MG63 (cell line): ENCODE measurements around the gene FURIN. TPM values are rescaled to one million over a fixed set of nuclear protein-coding genes. Genes with fewer than 3 reads are reported as not detected.
A peak's percentile ranks its signal among the peaks of the same experiment; 100 is the strongest.
"Not testable (repeated sequence)": the region's sequence is repeated elsewhere in the genome, so short reads cannot be mapped to it uniquely, and the experiment has no call there.

Experiments used
- DNase-seq: peaks from one replicate; pipeline ENCODE4 v3.0.0-alpha.2; 2020
- H3K27me3 ChIP-seq: fragments of 250-450 bp; sonication (Bioruptor Pico); 2 replicates; pipeline ENCODE4 v1.5.1; 2020; ENCODE audit warnings: mild to moderate bottlenecking, moderate library complexity
- H3K36me3 ChIP-seq: fragments of 250-450 bp; sonication (Bioruptor Pico); 2 replicates; pipeline ENCODE4 v1.5.1; 2020; ENCODE audit warnings: mild to moderate bottlenecking, moderate library complexity
- H3K4me3 ChIP-seq: fragments of 250-450 bp; sonication (Bioruptor Pico); 2 replicates; pipeline ENCODE4 v1.5.1; 2020; ENCODE audit warnings: mild to moderate bottlenecking, moderate library complexity
- H3K9me3 ChIP-seq: fragments of 250-450 bp; sonication (Bioruptor Pico); 2 replicates; pipeline ENCODE4 v1.5.1; 2020; ENCODE audit warnings: mild to moderate bottlenecking, moderate library complexity
- total RNA-seq: library from RNA; depleted of rRNA; stranded (reverse); fragments of >200 nt; shearing (Covaris generic); gene quantifications from 2 replicates; pipeline ENCODE4 v1.2.3, GENCODE V29; 2014; ENCODE audit warnings: low replicate concordance

The FURIN gene
- total RNA-seq, 1 experiment from 2014 or later, result 19.3 TPM

GRCh38 chr15:90902040-90902839 lies 33.9 kb downstream of the FURIN start:
- Histone ChIP-seq H3K9me3 (no peaks in the 10 kb centered on the region), H3K27me3 (no peaks in the 10 kb centered on the region), H3K36me3 (peaks cover 25% of the 10 kb centered on the region), H3K4me3 (peak overlapping the region; percentile 71)
- peak; percentile 80 for DNase-seq

- H3K4me3 ChIP-seq, result peak within 1 kb of the TSS; percentile 71
- DNase-seq, result peak; percentile 62
- no peaks in the 10 kb centered on the region for H3K9me3 ChIP-seq
- no peaks in the 10 kb centered on the region for H3K27me3 ChIP-seq
- H3K36me3 ChIP-seq, result peaks cover 30% of the 10 kb centered on the region
Observed at GRCh38 chr15:90902840-90903732, 34.7 kb downstream of the FURIN start, which contains the start of gene MAN2A2. Gene MAN2A2, plus strand, starts transcription at chr15:90903302. Its CDS starts 906 bp downstream, at chr15:90904208.

GRCh38 chr15:90903733-90904536 lies 35.5 kb downstream of the FURIN start:
- peak overlapping the region; percentile 70 for H3K4me3 ChIP-seq
- H3K36me3 ChIP-seq, result peaks cover 30% of the 10 kb centered on the region
- no peak for DNase-seq
- H3K27me3 ChIP-seq, result no peaks in the 10 kb centered on the region
- H3K9me3 ChIP-seq, result no peaks in the 10 kb centered on the region

- H3K27me3 ChIP-seq, result no peaks in the 10 kb centered on the region
- no peak for DNase-seq
- no peak overlapping the region for H3K4me3 ChIP-seq
- H3K36me3 ChIP-seq, result peaks cover 33% of the 10 kb centered on the region
- no peaks in the 10 kb centered on the region for H3K9me3 ChIP-seq
Observed at GRCh38 chr15:90904746-90905145, 36.4 kb downstream of the FURIN start.

GRCh38 chr15:90905306-90906180 lies 37.2 kb downstream of the FURIN start:
- H3K27me3 ChIP-seq, result no peaks in the 10 kb centered on the region
- H3K4me3 ChIP-seq, result no peak overlapping the region
- H3K36me3 ChIP-seq, result peaks cover 41% of the 10 kb centered on the region
- no peak for DNase-seq
- no peaks in the 10 kb centered on the region for H3K9me3 ChIP-seq

- H3K4me3 ChIP-seq, result no peak overlapping the region
- H3K27me3 ChIP-seq, result no peaks in the 10 kb centered on the region
- H3K9me3 ChIP-seq, result no peaks in the 10 kb centered on the region
- H3K36me3 ChIP-seq, result peaks cover 47% of the 10 kb centered on the region
- no peak for DNase-seq
Observed at GRCh38 chr15:90906181-90906849, 37.9 kb downstream of the FURIN start.

- DNase-seq, result no peak
- Histone ChIP-seq H3K36me3 (peaks cover 48% of the 10 kb centered on the region), H3K27me3 (no peaks in the 10 kb centered on the region), H3K9me3 (no peaks in the 10 kb centered on the region), H3K4me3 (no peak overlapping the region)
Observed at GRCh38 chr15:90907051-90907660, 38.8 kb downstream of the FURIN start.

GRCh38 chr15:90907838-90908507 lies 39.6 kb downstream of the FURIN start:
- DNase-seq, result no peak
- Histone ChIP-seq H3K36me3 (peaks cover 55% of the 10 kb centered on the region), H3K9me3 (no peaks in the 10 kb centered on the region), H3K27me3 (no peaks in the 10 kb centered on the region), H3K4me3 (no peak overlapping the region)

GRCh38 chr15:90909449-90909848 lies 41.1 kb downstream of the FURIN start:
- H3K36me3 ChIP-seq, result peaks cover 59% of the 10 kb centered on the region
- not testable (repeated sequence) for H3K9me3 ChIP-seq, H3K4me3 ChIP-seq, H3K27me3 ChIP-seq, DNase-seq

- Histone ChIP-seq H3K27me3 (no peaks in the 10 kb centered on the region), H3K4me3 (no peak overlapping the region), H3K36me3 (peaks cover 55% of the 10 kb centered on the region), H3K9me3 (no peaks in the 10 kb centered on the region)
- DNase-seq, result no peak
Observed at GRCh38 chr15:90909976-90910375, 41.6 kb downstream of the FURIN start.

GRCh38 chr15:90910441-90911301 lies 42.3 kb downstream of the FURIN start:
- no peak for DNase-seq
- Histone ChIP-seq H3K36me3 (peaks cover 53% of the 10 kb centered on the region), H3K4me3 (no peak overlapping the region), H3K27me3 (no peaks in the 10 kb centered on the region), H3K9me3 (no peaks in the 10 kb centered on the region)

GRCh38 chr15:90911302-90911623 lies 42.9 kb downstream of the FURIN start:
- H3K9me3 ChIP-seq, result no peaks in the 10 kb centered on the region
- no peak overlapping the region for H3K4me3 ChIP-seq
- H3K36me3 ChIP-seq, result peaks cover 52% of the 10 kb centered on the region
- no peaks in the 10 kb centered on the region for H3K27me3 ChIP-seq
- DNase-seq, result no peak

- no peak overlapping the region for H3K4me3 ChIP-seq
- peaks cover 44% of the 10 kb centered on the region for H3K36me3 ChIP-seq
- no peaks in the 10 kb centered on the region for H3K27me3 ChIP-seq
- H3K9me3 ChIP-seq, result no peaks in the 10 kb centered on the region
- DNase-seq, result no peak
Observed at GRCh38 chr15:90911906-90912769, 43.8 kb downstream of the FURIN start.
